Lung (tissue), 16 donors: ENCODE measurements around the gene CCNI2. TPM values are rescaled to one million over a fixed set of nuclear protein-coding genes. Genes with fewer than 3 reads are reported as not detected.

ENCODE experiments used
- ATAC-seq: fragments of 200-7000 bp; cut with Tn5 transposase; one replicate; pipeline ENCODE4 v1.9.1; 2020; ENCODE audit warnings: moderate number of reproducible peaks; ENCODE audit not compliant: insufficient read depth, low FRiP score
- DNase-seq, 3 donors: peaks; one replicate each; pipeline ENCODE4 v3.0.0-alpha.2; 2013 to 2017
- H3K27ac ChIP-seq, 2 donors: one replicate each; pipeline ENCODE4 v1.5.1; 2013; ENCODE audit warnings: mild to moderate bottlenecking in 2 of 2, moderate library complexity in 2 of 2, control low read depth in 1 of 2, inconsistent platforms in 1 of 2, low read depth in 1 of 2, low read length in 1 of 2
- H3K27me3 ChIP-seq, 3 donors: one replicate each; pipeline ENCODE4 v1.5.1; 2013; ENCODE audit warnings: low read length in 2 of 3; ENCODE audit not compliant: control insufficient read depth in 3 of 3, insufficient read depth in 3 of 3
- H3K36me3 ChIP-seq, 4 donors: one replicate each; pipeline ENCODE4 v1.5.1; 2013; ENCODE audit warnings: low read length in 4 of 4, mild to moderate bottlenecking in 1 of 4, moderate library complexity in 1 of 4; ENCODE audit not compliant: control insufficient read depth in 4 of 4, insufficient read depth in 4 of 4
- H3K4me1 ChIP-seq, 5 donors: one replicate each; pipeline ENCODE4 v1.5.1; 2013; ENCODE audit warnings: low read length in 5 of 5, mild to moderate bottlenecking in 2 of 5, moderate library complexity in 1 of 5; ENCODE audit not compliant: control insufficient read depth in 5 of 5, insufficient read depth in 5 of 5
- H3K4me3 ChIP-seq: one replicate; pipeline ENCODE4 v1.5.1; 2013; ENCODE audit warnings: mild to moderate bottlenecking, control low read depth, moderate library complexity
- H3K9ac ChIP-seq, 2 donors: one replicate each; pipeline ENCODE4 v1.5.1; 2013; ENCODE audit warnings: low read length in 2 of 2, control low read depth in 1 of 2; ENCODE audit not compliant: insufficient read depth in 1 of 2
- H3K9me3 ChIP-seq, 4 donors: one replicate each; pipeline ENCODE4 v1.5.1; 2013; ENCODE audit warnings: low read length in 3 of 4, mild to moderate bottlenecking in 1 of 4, moderate library complexity in 1 of 4; ENCODE audit not compliant: control insufficient read depth in 4 of 4, insufficient read depth in 3 of 4
- CTCF ChIP-seq: IDR thresholded peaks from 2 replicates; pipeline ENCODE4 v1.5.1; 2012; ENCODE audit warnings: mild to moderate bottlenecking; ENCODE audit errors: control extremely low read depth, extremely low read depth
- WGBS, 2 donors: extraction: QIAGEN DNeasy Blood & Tissue Kit; methylation state at CpG; one replicate each; pipeline ENCODE4 v1.1.7; 2013; 5-methylcytosine and 5-hydroxymethylcytosine counted together
- long read RNA-seq, 5 donors: transcript quantifications; one replicate each; lab custom pipeline, GENCODE V29; 2026
- polyA plus RNA-seq, 2 donors: library from polyadenylated mRNA; stranded (reverse); fragments of 200-250 nt; gene quantifications; one replicate each; pipeline ENCODE4 v1.2.1, GENCODE V29; 2013
- total RNA-seq, 2 donors: library from RNA; depleted of rRNA in 1 of 2; stranded (reverse); fragments of >200 nt in 1 of 2; gene quantifications; one replicate each; pipeline ENCODE4 v1.2.1, GENCODE V29; 2014 to 2021
- donor health status: control.
- donor health status: control.
- donor health status: Bipolar disorder and iron deficiency.
- donor health status: healthy.
- donor health status: DM: yes; HTN: yes; CAD: no.

Gene CCNI2, protein sequence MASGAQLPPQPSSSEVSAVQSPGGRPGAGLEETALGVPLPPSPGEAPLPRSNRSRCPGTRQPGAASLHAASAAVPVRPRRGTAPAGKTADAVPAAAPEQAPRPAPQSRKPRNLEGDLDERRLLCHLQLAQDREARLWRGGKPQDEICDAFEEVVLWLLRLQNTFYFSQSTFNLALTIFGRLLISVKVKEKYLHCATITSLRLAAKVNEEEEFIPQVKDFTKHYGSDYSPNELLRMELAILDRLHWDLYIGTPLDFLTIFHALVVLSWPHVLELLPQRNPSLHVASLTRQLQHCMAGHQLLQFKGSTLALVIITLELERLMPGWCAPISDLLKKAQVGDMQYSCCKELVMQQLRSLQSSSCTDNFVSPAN
- under 1 TPM; 0.74 to 0.88 TPM for total RNA-seq
- under 1 TPM; 0.55 to 0.61 TPM for polyA plus RNA-seq
- long read RNA-seq, donor 1: 0 reads
- long read RNA-seq, donor 2: 0 reads
- long read RNA-seq, donor 3: 0 reads
- long read RNA-seq, donor 4: 0 reads
- long read RNA-seq, donor 5: 0 reads

- 2 to 3% methylated on average over 42 to 59 of the region's 59 CpGs for WGBS, 2 donors
- ATAC-seq (peak; percentile 62), DNase-seq (peak in 2 of 3 donors; percentile 33 to 43)
- Histone ChIP-seq H3K9ac (no peak within 1 kb of the TSS), H3K36me3 (peaks cover 0 to 2% (median 0%) of the 10 kb centered on the region in 4 donors), H3K27me3 (peaks cover 0 to 43% (median 26%) of the 10 kb centered on the region in 3 donors), H3K9me3 (no peaks in the 10 kb centered on the region), H3K4me3 (no peak within 1 kb of the TSS), H3K4me1 (peaks cover 0 to 8% (median 0%) of the 10 kb centered on the region in 5 donors), H3K27ac (no peak within 1 kb of the TSS)
- TF ChIP-seq CTCF: no peak
These were observed at the start of gene CCNI2 for GRCh38 chr5:132746954-132747615. CCNI2 (plus strand) TSS chr5:132747426; CDS start chr5:132747496, 70 bp downstream.

DNA sequence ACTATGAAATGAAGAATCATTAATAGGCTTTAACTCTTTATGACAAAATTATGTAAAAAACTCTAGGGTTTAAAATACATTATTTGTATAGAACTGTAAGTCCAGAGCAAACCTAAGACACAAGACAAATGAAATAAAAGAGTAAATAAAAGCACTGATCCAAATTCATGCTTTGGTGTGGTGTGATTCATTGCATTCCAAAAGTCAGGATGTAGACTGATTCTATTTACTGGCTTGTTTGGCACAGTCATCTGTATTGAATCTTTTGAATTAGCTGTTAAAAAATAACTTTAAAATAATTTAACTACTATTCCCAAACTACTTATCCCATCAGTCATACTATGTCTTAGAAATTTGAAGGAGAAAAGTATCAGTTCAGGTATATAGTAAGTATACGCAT lies 42.4 kb upstream of the CCNI2 start:
- no peaks in the 10 kb centered on the region for H3K4me1 ChIP-seq
- no peak overlapping the region for H3K27ac ChIP-seq
- no peaks in the 10 kb centered on the region for H3K27me3 ChIP-seq
- H3K9ac ChIP-seq: no peak overlapping the region
- ATAC-seq (no peak), DNase-seq (no peak)
- 92 to 100% methylated on average over 1 of the region's 1 CpG for WGBS, 2 donors
- H3K36me3 ChIP-seq: peaks cover 2 to 15% (median 7%) of the 10 kb centered on the region in 4 donors
- TF ChIP-seq CTCF: no peak
- no peaks in the 10 kb centered on the region for H3K9me3 ChIP-seq
- no peak overlapping the region for H3K4me3 ChIP-seq

DNA sequence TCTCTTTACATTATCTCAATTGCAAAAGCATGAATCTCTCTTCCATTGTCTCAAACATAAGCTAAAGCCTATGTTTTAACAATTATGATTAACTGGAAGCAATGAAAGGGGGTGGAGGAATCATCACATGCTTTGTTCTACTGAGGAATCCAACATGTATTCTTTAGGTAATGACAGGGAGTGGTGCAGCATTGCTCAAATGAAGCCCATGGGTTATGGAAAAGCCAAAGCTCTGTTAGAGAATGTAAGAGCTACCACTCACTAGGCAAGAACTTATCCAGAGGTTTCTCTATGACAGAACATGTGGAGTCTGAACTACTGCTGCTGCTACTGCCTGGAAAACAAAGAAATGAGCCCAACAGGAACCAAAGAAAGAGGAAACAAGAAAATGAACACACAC lies 38.6 kb upstream of the CCNI2 start:
- H3K4me3 ChIP-seq: no peak overlapping the region
- no peaks in the 10 kb centered on the region for H3K4me1 ChIP-seq
- DNase-seq (no peak), ATAC-seq (no peak)
- H3K9ac ChIP-seq: peak overlapping the region in 1 of 2 donors; percentile 16
- no peaks in the 10 kb centered on the region for H3K9me3 ChIP-seq
- no peak for TF ChIP-seq CTCF
- H3K27ac ChIP-seq: no peak overlapping the region
- H3K27me3 ChIP-seq: no peaks in the 10 kb centered on the region
- H3K36me3 ChIP-seq: peaks cover 0 to 12% (median 0%) of the 10 kb centered on the region in 4 donors
